A673 (cell line): ENCODE results near the gene ACVR1C. TPM values are rescaled to one million over a fixed set of nuclear protein-coding genes. Genes with fewer than 3 reads are reported as not detected.

ENCODE experiments used
- BruUV-seq: library from RNA; stranded (reverse); fragments of 400-500 nt; replicated peaks from 2 replicates; lab custom pipeline; 2021; lab: Mats Ljungman, UMichigan
- CTCF ChIA-PET: fragments of 300-600 bp; sonication (Branson Sonifier 250); formaldehyde crosslinking; loops from one replicate; lab custom pipeline; 2022; ENCODE audit warnings: antibody characterized with exemption; lab: Charles Lee
- POLR2A ChIA-PET: fragments of 300-600 bp; sonication (Branson Sonifier 250); formaldehyde crosslinking; loops from one replicate; lab custom pipeline; 2022; ENCODE audit warnings: antibody characterized with exemption; ENCODE audit not compliant: low non-redundant PET; lab: Charles Lee
- DNase-seq: peaks from one replicate; pipeline ENCODE4 v3.0.0-alpha.2; 2015; ENCODE audit warnings: low spot score
- H3K27ac ChIP-seq: fragments of 200-600 bp; sonication (generic); 2 replicates; pipeline ENCODE4 v1.5.1; 2016; ENCODE audit warnings: mixed run types, low read depth, mild to moderate bottlenecking, mixed read lengths, antibody characterized with exemption, low read length; ENCODE audit not compliant: poor library complexity, severe bottlenecking
- H3K27me3 ChIP-seq: fragments of 200-600 bp; sonication (generic); replicated peaks from 2 replicates; pipeline ENCODE4 v1.6.1; 2017; ENCODE audit warnings: mixed run types, low read depth, mild to moderate bottlenecking, mixed read lengths, antibody characterized with exemption, low read length; ENCODE audit not compliant: insufficient read depth, poor library complexity
- H3K36me3 ChIP-seq: fragments of 200-600 bp; sonication (generic); 2 replicates; pipeline ENCODE4 v1.6.1; 2016; ENCODE audit warnings: mixed run types, mild to moderate bottlenecking, mixed read lengths, antibody characterized with exemption, low read length; ENCODE audit not compliant: insufficient read depth, poor library complexity, severe bottlenecking
- H3K4me1 ChIP-seq: fragments of 200-600 bp; sonication (generic); 2 replicates; pipeline ENCODE4 v1.6.1; 2017; ENCODE audit warnings: mixed run types, mild to moderate bottlenecking, mixed read lengths, antibody characterized with exemption, low read length; ENCODE audit not compliant: insufficient read depth, poor library complexity, severe bottlenecking
- H3K4me3 ChIP-seq: fragments of 200-600 bp; sonication (generic); 2 replicates; pipeline ENCODE4 v1.5.1; 2016; ENCODE audit warnings: low read depth, mixed run types, mild to moderate bottlenecking, mixed read lengths, low read length; ENCODE audit not compliant: poor library complexity, severe bottlenecking
- H3K9me3 ChIP-seq: fragments of 200-600 bp; sonication (generic); 2 replicates; pipeline ENCODE4 v1.6.1; 2016; ENCODE audit warnings: mixed run types, low read depth, mild to moderate bottlenecking, mixed read lengths, antibody characterized with exemption, low read length; ENCODE audit not compliant: poor library complexity, severe bottlenecking
- EZH2 ChIP-seq: fragments of 200-600 bp; sonication (generic); IDR thresholded peaks from 2 replicates; pipeline ENCODE4 v1.6.1; 2017; ENCODE audit warnings: borderline replicate concordance, low read depth, mild to moderate bottlenecking, mixed read lengths, antibody characterized with exemption, low read length; ENCODE audit not compliant: poor library complexity, severe bottlenecking
- intact Hi-C: fragments of 100-400 bp; cut with micrococcal nuclease; formaldehyde crosslinking; loops from one replicate; pipeline ENCODE4 v1.10.0; 2022; ENCODE audit not compliant: unreplicated experiment
- total RNA-seq: library from RNA; stranded (reverse); gene quantifications from 2 replicates; pipeline ENCODE4 v1.2.3, GENCODE V29; 2021
- TF ChIP-seq, protein P1 (sequence below): fragments of 300-800, 200-600 bp; sonication (generic); conservative IDR thresholded peaks from 2 replicates; pipeline ENCODE4 v1.5.1; 2017; ENCODE audit warnings: low read depth, mild to moderate bottlenecking, antibody characterized with exemption, low read length, moderate library complexity, mixed read lengths

Gene ACVR1C
- total RNA-seq, 1 experiment from 2014 or later: 0.13 TPM

DNA sequence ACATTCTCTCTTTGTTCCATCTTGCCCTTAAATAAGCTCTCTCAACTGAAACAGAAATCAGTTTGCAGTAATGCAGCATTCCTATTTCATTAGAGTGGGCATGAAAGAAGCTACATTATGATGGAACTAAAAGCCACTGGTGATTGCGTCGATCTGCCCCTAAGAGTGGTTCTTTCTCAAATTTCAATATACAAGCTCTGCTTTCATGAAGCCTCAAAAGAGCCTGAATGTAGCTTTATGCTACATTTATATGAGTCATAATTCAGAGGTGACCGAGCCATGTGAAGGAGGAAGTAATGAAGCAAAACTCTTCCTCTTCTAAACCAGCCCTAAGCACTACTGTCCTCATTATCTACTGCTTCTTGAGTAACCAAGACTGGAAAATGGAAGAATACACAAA, 120.0 kb downstream of the ACVR1C start:
- intact Hi-C loops: no loop called here
- TF ChIP-seq, protein P1, sequence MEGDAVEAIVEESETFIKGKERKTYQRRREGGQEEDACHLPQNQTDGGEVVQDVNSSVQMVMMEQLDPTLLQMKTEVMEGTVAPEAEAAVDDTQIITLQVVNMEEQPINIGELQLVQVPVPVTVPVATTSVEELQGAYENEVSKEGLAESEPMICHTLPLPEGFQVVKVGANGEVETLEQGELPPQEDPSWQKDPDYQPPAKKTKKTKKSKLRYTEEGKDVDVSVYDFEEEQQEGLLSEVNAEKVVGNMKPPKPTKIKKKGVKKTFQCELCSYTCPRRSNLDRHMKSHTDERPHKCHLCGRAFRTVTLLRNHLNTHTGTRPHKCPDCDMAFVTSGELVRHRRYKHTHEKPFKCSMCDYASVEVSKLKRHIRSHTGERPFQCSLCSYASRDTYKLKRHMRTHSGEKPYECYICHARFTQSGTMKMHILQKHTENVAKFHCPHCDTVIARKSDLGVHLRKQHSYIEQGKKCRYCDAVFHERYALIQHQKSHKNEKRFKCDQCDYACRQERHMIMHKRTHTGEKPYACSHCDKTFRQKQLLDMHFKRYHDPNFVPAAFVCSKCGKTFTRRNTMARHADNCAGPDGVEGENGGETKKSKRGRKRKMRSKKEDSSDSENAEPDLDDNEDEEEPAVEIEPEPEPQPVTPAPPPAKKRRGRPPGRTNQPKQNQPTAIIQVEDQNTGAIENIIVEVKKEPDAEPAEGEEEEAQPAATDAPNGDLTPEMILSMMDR: no peak
- no peak for TF ChIP-seq EZH2
- CTCF ChIA-PET: interaction anchor here (0.6 kb wide), 1 partner anchor 346 kb away, joined by 3 read pairs; no protein-coding TSS in a partner anchor
- DNase-seq: no peak
- POLR2A ChIA-PET: interaction anchor here (0.6 kb wide), 1 partner anchor 83 kb away, joined by 3 read pairs; no protein-coding TSS in a partner anchor
- no peaks in the 10 kb centered on the region for H3K4me1 ChIP-seq
- no peak overlapping the region for H3K27ac ChIP-seq
- H3K9me3 ChIP-seq: no peaks in the 10 kb centered on the region
- no peaks in the 10 kb centered on the region for H3K36me3 ChIP-seq
- no peaks in the 10 kb centered on the region for H3K27me3 ChIP-seq
- BruUV-seq: no TSS peak
- H3K4me3 ChIP-seq: no peak overlapping the region

DNA sequence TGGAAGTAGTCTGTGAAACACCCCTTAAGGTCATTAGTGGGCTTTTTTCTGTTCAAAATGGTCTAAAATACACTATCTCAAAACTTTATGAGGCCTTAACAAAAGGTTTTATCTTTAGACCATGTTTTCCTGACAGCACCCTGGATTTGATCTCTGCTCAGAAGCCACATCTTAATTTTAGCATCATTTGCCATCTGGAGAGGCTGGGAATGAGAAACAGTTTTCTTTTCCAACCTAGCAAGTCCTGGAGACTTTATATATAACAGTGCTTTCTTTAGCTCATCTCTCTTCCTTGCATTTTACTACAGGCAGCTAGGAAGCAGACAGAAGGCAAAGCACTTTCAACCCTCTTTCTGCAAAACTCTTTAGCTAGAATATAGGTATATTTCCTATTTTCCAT, 122.1 kb downstream of the ACVR1C start:
- H3K36me3 ChIP-seq: no peaks in the 10 kb centered on the region
- CTCF ChIA-PET: no interaction called here
- no peak for DNase-seq
- no peaks in the 10 kb centered on the region for H3K4me1 ChIP-seq
- POLR2A ChIA-PET: no interaction called here
- H3K9me3 ChIP-seq: no peaks in the 10 kb centered on the region
- TF ChIP-seq, protein P1: no peak
- TF ChIP-seq EZH2: no peak
- intact Hi-C loops: no loop called here
- no peak overlapping the region for H3K4me3 ChIP-seq
- no peaks in the 10 kb centered on the region for H3K27me3 ChIP-seq
- BruUV-seq: no TSS peak
- no peak overlapping the region for H3K27ac ChIP-seq

DNA sequence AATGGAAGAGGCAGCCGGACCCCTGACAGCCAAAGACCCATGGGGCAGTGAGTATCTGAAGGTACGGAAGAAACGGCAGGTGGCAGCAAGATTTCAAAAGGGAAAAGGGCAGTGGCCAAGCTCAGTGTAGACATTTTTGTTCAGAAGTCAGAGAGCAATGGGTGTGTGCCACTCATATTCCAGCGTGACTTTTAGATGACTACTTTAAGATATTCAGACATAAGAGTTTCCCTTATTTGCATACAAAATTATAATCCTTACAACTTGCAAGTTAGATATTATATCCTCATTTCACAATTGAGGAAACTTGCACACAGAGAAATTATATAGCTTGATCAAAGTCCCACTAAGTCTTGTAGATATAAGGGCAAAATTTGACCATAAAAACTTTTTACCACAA, 124.0 kb downstream of the ACVR1C start:
- Histone ChIP-seq H3K4me3 (no peak overlapping the region), H3K27me3 (no peaks in the 10 kb centered on the region), H3K27ac (no peak overlapping the region), H3K36me3 (no peaks in the 10 kb centered on the region), H3K9me3 (no peaks in the 10 kb centered on the region), H3K4me1 (no peaks in the 10 kb centered on the region)
- no peak for DNase-seq
- POLR2A ChIA-PET: no interaction called here
- TF ChIP-seq, protein P1: no peak
- no peak for TF ChIP-seq EZH2
- CTCF ChIA-PET: no interaction called here
- no TSS peak for BruUV-seq
- intact Hi-C loops: no loop called here
